K562 (cell line): Measurements from ENCODE around the gene DOCK4. TPM values are rescaled to one million over a fixed set of nuclear protein-coding genes. Genes with fewer than 3 reads are reported as not detected.

Source experiments
- ATAC-seq: fragments of 200-7000 bp; cut with Tn5 transposase; 3 replicates; pipeline ENCODE4 v1.9.1; 2020; ENCODE audit warnings: moderate library complexity
- BruUV-seq: library from RNA; stranded (reverse); fragments of 400-500 nt; replicated peaks from 2 replicates; lab custom pipeline; 2021; lab: Mats Ljungman, UMichigan
- CTCF ChIA-PET: fragments of 300-600 bp; formaldehyde crosslinking; extraction: SDS; loops from one replicate; lab custom pipeline; 2021; ENCODE audit warnings: low intra/inter-chr PET ratio; lab: Yijun Ruan, JAX
- POLR2A ChIA-PET: fragments of 300-600, 350-650 bp; sonication (Branson Sonifier 250); formaldehyde crosslinking; extraction: SDS; loops from one replicate; lab custom pipeline; 2021; ENCODE audit warnings: antibody characterized with exemption, inconsistent platforms; lab: Yijun Ruan, JAX
- DNase-seq, 4 experiments: peaks; one replicate each; pipeline versions ENCODE4 v3.0.0 to v3.0.0-alpha.2; 2011 to 2018; ENCODE audit warnings: low spot score in 3 of 4, mixed read lengths in 3 of 4; ENCODE audit errors: extremely low read depth in 1 of 4
- FAIRE-seq: peaks from 2 replicates; lab custom pipeline; 2011; peaks lifted over from hg19 to GRCh38; lab: Jason Lieb, UNC
- H2AFZ ChIP-seq: 2 replicates; pipeline ENCODE4 v1.6.0; 2011; ENCODE audit warnings: low read depth, low read length, control low read depth, inconsistent platforms
- H3K27ac ChIP-seq: fragments of 200-600 bp; 3 replicates; pipeline ENCODE4 v1.8.0; 2011; ENCODE audit warnings: low read depth, mild to moderate bottlenecking, control low read depth, inconsistent platforms, low read length, moderate library complexity, mixed read lengths; ENCODE audit errors: extremely low read depth
- H3K27me3 ChIP-seq, 2 experiments: fragments of 300-600 bp in 1 of 2; 2 replicates in 1 of 2; 3 replicates in 1 of 2; pipeline versions ENCODE4 v1.6.0 to v1.8.0; 2011; ENCODE audit warnings: inconsistent platforms in 2 of 2, low read length in 2 of 2, mild to moderate bottlenecking in 1 of 2, mixed read lengths in 1 of 2, moderate library complexity in 1 of 2; ENCODE audit not compliant: control insufficient read depth in 2 of 2, insufficient read depth in 2 of 2
- H3K36me3 ChIP-seq: fragments of 300-600 bp; 3 replicates; pipeline ENCODE4 v1.8.0; 2011; ENCODE audit warnings: mild to moderate bottlenecking, low read length, inconsistent platforms; ENCODE audit not compliant: control insufficient read depth, insufficient read depth
- H3K4me1 ChIP-seq, 2 experiments: fragments of 200-600 bp in 1 of 2; replicated peaks in 1 of 2; 2 replicates in 1 of 2; 3 replicates in 1 of 2; pipeline versions ENCODE4 v1.5.1 to v1.8.0; 2011; ENCODE audit warnings: inconsistent platforms in 2 of 2, low read length in 2 of 2, mild to moderate bottlenecking in 1 of 2, mixed read lengths in 1 of 2, moderate library complexity in 1 of 2; ENCODE audit not compliant: control insufficient read depth in 2 of 2, insufficient read depth in 2 of 2
- H3K4me2 ChIP-seq: 2 replicates; pipeline ENCODE4 v1.6.1; 2011; ENCODE audit warnings: low read length, control low read depth, inconsistent platforms, mixed read lengths; ENCODE audit not compliant: insufficient read depth
- H3K4me3 ChIP-seq: fragments of 200-600 bp; sonication (generic), shearing (Covaris generic); 2 replicates; pipeline ENCODE4 v1.5.1; 2016; ENCODE audit warnings: control low read depth, inconsistent platforms
- H3K79me2 ChIP-seq: fragments of 200-600 bp; 3 replicates; pipeline ENCODE4 v1.8.0; 2011; ENCODE audit warnings: low read length, inconsistent platforms; ENCODE audit not compliant: control insufficient read depth, insufficient read depth
- H3K9ac ChIP-seq, 2 experiments: 2 replicates each; pipeline versions ENCODE4 v1.6.0 to v1.6.1; 2011; ENCODE audit warnings: low read depth in 2 of 2, low read length in 2 of 2, control low read depth in 1 of 2, inconsistent platforms in 1 of 2, mild to moderate bottlenecking in 1 of 2, mixed read lengths in 1 of 2; ENCODE audit not compliant: insufficient read depth in 1 of 2
- H3K9me1 ChIP-seq: one replicate; pipeline ENCODE4 v1.6.0; 2011; ENCODE audit warnings: inconsistent platforms, mild to moderate bottlenecking, low read length, moderate library complexity; ENCODE audit not compliant: control insufficient read depth, insufficient read depth
- H3K9me3 ChIP-seq: replicated peaks from 2 replicates; pipeline ENCODE4 v1.5.1; 2011; ENCODE audit warnings: low read depth, low read length, inconsistent platforms; ENCODE audit not compliant: control insufficient read depth, insufficient read depth
- H4K20me1 ChIP-seq: replicated peaks from 2 replicates; pipeline ENCODE4 v1.6.1; 2011; ENCODE audit warnings: low read length, inconsistent platforms, mixed read lengths; ENCODE audit not compliant: control insufficient read depth, insufficient read depth
- ESRRA ChIP-seq: fragments of 450-650 bp; IDR thresholded peaks from 2 replicates; pipeline ENCODE4 v1.6.1; 2014; ENCODE audit warnings: low read depth, mild to moderate bottlenecking, moderate library complexity, borderline replicate concordance
- GABPB1 ChIP-seq: sonication (generic); formaldehyde crosslinking; IDR thresholded peaks from 2 replicates; pipeline ENCODE4 v1.8.0; 2022; ENCODE audit warnings: mild to moderate bottlenecking, missing genetic modification reagents
- MEF2D ChIP-seq: conservative IDR thresholded peaks from 2 replicates; pipeline ENCODE4 v1.6.1; 2016; ENCODE audit warnings: low read depth, missing genetic modification characterization, missing compliant biosample characterization
- NR2C1 ChIP-seq, 2 experiments: fragments of 450-650 bp; IDR thresholded peaks; 2 replicates each; pipeline ENCODE4 v1.6.1; 2017; ENCODE audit warnings: mild to moderate bottlenecking in 2 of 2, antibody characterized with exemption in 1 of 2, inconsistent platforms in 1 of 2, missing compliant biosample characterization in 1 of 2, missing genetic modification characterization in 1 of 2
- NR2C2 ChIP-seq, 2 experiments: fragments of 200-800 bp in 1 of 2; sonication (Bioruptor generic) in 1 of 2; sonication (generic) in 1 of 2; formaldehyde crosslinking in 1 of 2; IDR thresholded peaks; 2 replicates each; pipeline versions ENCODE4 v1.6.1 to v1.8.0; 2016 to 2022; ENCODE audit warnings: mild to moderate bottlenecking in 1 of 2, missing compliant biosample characterization in 1 of 2, missing genetic modification characterization in 1 of 2, missing genetic modification reagents in 1 of 2
- PHB ChIP-seq: fragments of 250-450 bp; sonication (Bioruptor Pico); IDR thresholded peaks from 2 replicates; pipeline ENCODE4 v1.5.0; 2021
- RFX5 ChIP-seq: IDR thresholded peaks from 2 replicates; pipeline ENCODE4 v1.6.1; 2011; ENCODE audit warnings: low read depth, mild to moderate bottlenecking, improper control_type of control experiment, low read length
- SMAD3 ChIP-seq: fragments of 450-650 bp; formaldehyde crosslinking; conservative IDR thresholded peaks from 2 replicates; pipeline ENCODE4 v1.4.0; 2020; ENCODE audit warnings: mild to moderate bottlenecking
- TCF7L2 ChIP-seq: fragments of 150-350 bp; IDR thresholded peaks from 2 replicates; pipeline ENCODE4 v1.6.1; 2016; ENCODE audit warnings: low read depth, mild to moderate bottlenecking, low read length, moderate library complexity
- TSHZ1 ChIP-seq: fragments of 250-450 bp; sonication (Bioruptor Pico); IDR thresholded peaks from 2 replicates; pipeline ENCODE4 v1.4.0; 2020; ENCODE audit warnings: mild to moderate bottlenecking, moderate library complexity
- WHSC1 ChIP-seq: IDR thresholded peaks from one replicate; pipeline ENCODE4 v1.6.1; 2012; ENCODE audit warnings: low read length, control low read depth, inconsistent platforms
- WGBS: fragments of 100-300 bp; shearing (Covaris generic); methylation state at CpG from one replicate; pipeline ENCODE4 v1.1.6; 2016; ENCODE audit warnings: low coverage, mixed read lengths; ENCODE audit not compliant: insufficient coverage; ENCODE audit errors: missing lambda C conversion rate; 5-methylcytosine and 5-hydroxymethylcytosine counted together
- in situ Hi-C: fragments of 300-500 bp; cut with MboI; formaldehyde crosslinking; loops from 4 replicates; pipeline ENCODE4 v1.15.0; 2018; ENCODE audit warnings: inconsistent platforms, mixed read lengths
- intact Hi-C: fragments of 100-400 bp; cut with micrococcal nuclease; formaldehyde crosslinking; loops from 2 replicates; pipeline ENCODE4 v1.14.2; 2022
- polyA plus RNA-seq, 8 experiments: library from polyadenylated mRNA; depleted of rRNA in 4 of 8; stranded (reverse) in 5 of 8; unstranded in 3 of 8; fragments of >200 nt; fragmentation: Nextera tagmentation in 2 of 8; fragmentation: Illumina TruSeq in 1 of 8; extraction: Ambion mirVana in 2 of 8; extraction: Trizol in 1 of 8; gene quantifications; 2 replicates each; pipeline versions ENCODE4 v1.2.1 to v1.2.3, GENCODE V29; 2011 to 2014; ENCODE audit warnings: inconsistent platforms in 1 of 8, missing spikeins in 1 of 8
- total RNA-seq, 7 experiments: library from RNA; depleted of rRNA in 6 of 7; stranded (reverse); fragments of >200 nt in 6 of 7; fragmentation: Illumina TruSeq in 2 of 7; extraction: Trizol in 2 of 7; gene quantifications; 2 replicates each; pipeline versions ENCODE4 v1.2.1 to v1.2.3, GENCODE V29; 2011 to 2021; ENCODE audit warnings: low replicate concordance in 1 of 7

DOCK4 gene
- total and polyA plus RNA-seq, 9 of the 15 experiments (the other 6 are each of a cell fraction or from before 2014, with no cell fraction given) = 0.42 to 5.7 (median 2.3) TPM

- intact Hi-C loops (no loop called here), in situ Hi-C loops (no loop called here)
- DNase-seq = no peak
- Histone ChIP-seq H3K27me3 (no peaks in the 10 kb centered on the region), H3K9ac (no peak overlapping the region), H3K9me1 (no peaks in the 10 kb centered on the region), H3K36me3 (no peaks in the 10 kb centered on the region), H3K4me3 (no peak overlapping the region), H3K79me2 (no peaks in the 10 kb centered on the region), H3K4me2 (no peak overlapping the region), H3K27ac (no peak overlapping the region), H4K20me1 (no peaks in the 10 kb centered on the region), H3K9me3 (no peaks in the 10 kb centered on the region), H3K4me1 (no peaks in the 10 kb centered on the region)
- FAIRE-seq = no peak
- no TSS peak for BruUV-seq
- ChIA-PET POLR2A (no interaction called here), CTCF (no interaction called here)
- TF ChIP-seq SMAD3 (CRISPR knock-in tag) (no peak), MEF2D (tag) (0 out of 2 replicates have a peak, but pooled peaks have one; percentile 38)
- TF ChIP-seq, all 486 proteins: peak for 1
- no peak for ATAC-seq
- no peak overlapping the region for H2AFZ ChIP-seq
These were observed 132.7 kb downstream of the DOCK4 start for GRCh38 chr7:112073530-112073929.

- Histone ChIP-seq H3K4me3 (no peak overlapping the region), H3K27ac (no peak overlapping the region), H3K4me2 (no peak overlapping the region), H2AFZ (no peak overlapping the region), H3K9me1 (no peaks in the 10 kb centered on the region), H3K4me1 (no peaks in the 10 kb centered on the region), H4K20me1 (no peaks in the 10 kb centered on the region), H3K27me3 (no peaks in the 10 kb centered on the region), H3K9me3 (no peaks in the 10 kb centered on the region), H3K9ac (no peak overlapping the region), H3K36me3 (no peaks in the 10 kb centered on the region), H3K79me2 (no peaks in the 10 kb centered on the region)
- no TSS peak for BruUV-seq
- in situ Hi-C loops = no loop called here
- no peak for FAIRE-seq
- ChIA-PET POLR2A (no interaction called here), CTCF (no interaction called here)
- WGBS = 0% methylated on average over 4 of the region's 4 CpGs
- intact Hi-C loops = no loop called here
- DNase-seq = no peak
- no peak for ATAC-seq
- TF ChIP-seq RFX5 (no peak), PHB (no peak), TSHZ1 (CRISPR knock-in tag) (no peak), NR2C1 (IDR thresholded peaks at IDR 0.05) (peak; percentile 17; the same call in 1 of the 2 replicates), NR2C1 (tag; IDR thresholded peaks at IDR 0.05) (peak; percentile 39; the same call in 1 of the 2 replicates), GABPB1 (CRISPR knock-in tag) (no peak), NR2C2 (CRISPR knock-in tag; IDR thresholded peaks at IDR 0.05) (no peak), NR2C2 (tag; IDR thresholded peaks at IDR 0.05) (0 out of 2 replicates have a peak, but pooled peaks have one; percentile 27), TCF7L2 (no peak), ESRRA (peak; percentile 32; the same call in 1 of the 2 replicates), WHSC1 (no peak)
These were observed 133.5 kb downstream of the DOCK4 start for GRCh38 chr7:112072541-112073245.
